RWPE2 (cell line): ENCODE data around the gene LMNA.
A peak's percentile ranks its signal among the peaks of the same experiment; 100 is the strongest.

ENCODE experiments used
- ATAC-seq: fragments of 200-7000 bp; cut with Tn5 transposase; 3 replicates; pipeline ENCODE4 v1.9.1; 2021; ENCODE audit warnings: low read depth
- DNase-seq: peaks from one replicate; pipeline ENCODE4 v3.0.0-alpha.2; 2020; ENCODE audit warnings: low spot score
- H3K27ac ChIP-seq: fragments of 450-650 bp; 2 replicates; pipeline ENCODE4 v1.5.1; 2017; ENCODE audit warnings: mild to moderate bottlenecking; ENCODE audit not compliant: poor library complexity, severe bottlenecking
- H3K27me3 ChIP-seq: fragments of 250-450 bp; sonication (Bioruptor Pico); 2 replicates; pipeline ENCODE4 v1.5.1; 2021; ENCODE audit warnings: mild to moderate bottlenecking, moderate library complexity; ENCODE audit not compliant: insufficient read depth, poor library complexity, severe bottlenecking
- H3K36me3 ChIP-seq: fragments of 250-450 bp; sonication (Bioruptor Pico); 2 replicates; pipeline ENCODE4 v1.5.1; 2020; ENCODE audit warnings: low read depth, mild to moderate bottlenecking, moderate library complexity
- H3K4me1 ChIP-seq: fragments of 250-450 bp; sonication (Bioruptor Pico); 2 replicates; pipeline ENCODE4 v1.5.1; 2021; ENCODE audit warnings: mild to moderate bottlenecking, moderate library complexity; ENCODE audit not compliant: insufficient read depth, poor library complexity, severe bottlenecking
- H3K4me3 ChIP-seq: fragments of 250-450 bp; sonication (Bioruptor Pico); 2 replicates; pipeline ENCODE4 v1.5.1; 2021; ENCODE audit warnings: mild to moderate bottlenecking, moderate library complexity; ENCODE audit not compliant: severe bottlenecking
- H3K9me3 ChIP-seq: fragments of 250-450 bp; sonication (Bioruptor Pico); 2 replicates; pipeline ENCODE4 v1.5.1; 2021; ENCODE audit warnings: mild to moderate bottlenecking, moderate library complexity; ENCODE audit not compliant: severe bottlenecking
- CTCF ChIP-seq: fragments of 450-650 bp; IDR thresholded peaks from one replicate; pipeline ENCODE4 v1.5.1; 2017; ENCODE audit warnings: mild to moderate bottlenecking, moderate library complexity; ENCODE audit not compliant: poor library complexity, severe bottlenecking

Gene LMNA

GRCh38 chr1:156162430-156163037 lies 48.0 kb downstream of the LMNA start:
- no peaks in the 10 kb centered on the region for H3K9me3 ChIP-seq
- H3K27ac ChIP-seq: no peak overlapping the region
- no peak for TF ChIP-seq CTCF
- no peaks in the 10 kb centered on the region for H3K4me1 ChIP-seq
- ATAC-seq (peak; percentile 29; the same call in 1 of the 3 replicates), DNase-seq (no peak)
- H3K27me3 ChIP-seq: no peaks in the 10 kb centered on the region
- no peaks in the 10 kb centered on the region for H3K36me3 ChIP-seq
- no peak overlapping the region for H3K4me3 ChIP-seq

- ATAC-seq (no peak), DNase-seq (no peak)
- no peak for TF ChIP-seq CTCF
- Histone ChIP-seq H3K4me1 (no peaks in the 10 kb centered on the region), H3K9me3 (no peaks in the 10 kb centered on the region), H3K27me3 (no peaks in the 10 kb centered on the region), H3K4me3 (no peak overlapping the region), H3K36me3 (no peaks in the 10 kb centered on the region), H3K27ac (no peak overlapping the region)
Measured at GRCh38 chr1:156163712-156164111, 49.2 kb downstream of the LMNA start.

- H3K27me3 ChIP-seq: no peaks in the 10 kb centered on the region
- H3K4me1 ChIP-seq: no peaks in the 10 kb centered on the region
- no peak overlapping the region for H3K4me3 ChIP-seq
- no peaks in the 10 kb centered on the region for H3K9me3 ChIP-seq
- DNase-seq (no peak), ATAC-seq (no peak)
- H3K36me3 ChIP-seq: no peaks in the 10 kb centered on the region
- no peak for TF ChIP-seq CTCF
- no peak overlapping the region for H3K27ac ChIP-seq
Measured at GRCh38 chr1:156164125-156164831, 49.8 kb downstream of the LMNA start.

- Histone ChIP-seq H3K9me3 (no peaks in the 10 kb centered on the region), H3K36me3 (no peaks in the 10 kb centered on the region), H3K4me3 (no peak overlapping the region), H3K27ac (no peak overlapping the region), H3K27me3 (no peaks in the 10 kb centered on the region), H3K4me1 (no peaks in the 10 kb centered on the region)
- DNase-seq (no peak), ATAC-seq (no peak)
- no peak for TF ChIP-seq CTCF
Measured at GRCh38 chr1:156165083-156165482, 50.6 kb downstream of the LMNA start.

- ATAC-seq (no peak), DNase-seq (no peak)
- H3K9me3 ChIP-seq: no peaks in the 10 kb centered on the region
- H3K36me3 ChIP-seq: no peaks in the 10 kb centered on the region
- no peaks in the 10 kb centered on the region for H3K4me1 ChIP-seq
- H3K27ac ChIP-seq: no peak overlapping the region
- H3K27me3 ChIP-seq: no peaks in the 10 kb centered on the region
- H3K4me3 ChIP-seq: no peak overlapping the region
- no peak for TF ChIP-seq CTCF
Measured at GRCh38 chr1:156167536-156167935, 53.0 kb downstream of the LMNA start.
